ENCODE measurements around the gene KCNK17.

KCNK17 gene

DNA sequence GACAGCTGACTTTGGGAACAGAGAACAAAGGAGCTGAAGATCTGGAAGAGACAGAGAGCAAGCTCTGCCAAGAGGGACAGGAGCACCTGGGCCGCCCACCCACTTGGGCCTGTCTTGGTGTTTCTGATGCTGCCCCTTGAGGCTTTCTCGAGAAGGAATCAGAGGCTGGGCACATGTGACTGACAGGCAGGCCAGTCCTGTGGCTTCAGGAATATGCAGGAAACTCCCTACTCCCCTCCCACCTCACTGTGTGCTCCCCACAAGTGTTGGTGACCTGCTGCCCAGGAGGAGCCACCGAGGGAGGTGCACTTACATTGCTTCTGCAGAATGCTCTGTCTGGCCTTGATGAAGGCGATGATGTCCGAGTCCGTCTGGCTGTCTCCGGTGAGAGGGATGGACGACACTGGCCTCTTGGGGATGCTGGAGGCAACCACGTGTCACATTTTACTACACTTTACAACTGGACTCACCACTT is 29.2 kb upstream of the KCNK17 start:
- no peak overlapping the region for H2AFZ ChIP-seq (ENCODE audit: low read depth, low read length)
- no peaks in the 10 kb centered on the region for H3K9me3 ChIP-seq (ENCODE audit: low read length)
- H3K4me3 ChIP-seq (ENCODE audit: low read length), result no peak overlapping the region
- H3K36me3 ChIP-seq (ENCODE audit: insufficient read depth, low read length), result no peaks in the 10 kb centered on the region
- H3K27me3 ChIP-seq (ENCODE audit: insufficient read depth, low read length), result no peaks in the 10 kb centered on the region
- no peaks in the 10 kb centered on the region for H3K4me1 ChIP-seq (ENCODE audit: insufficient read depth, low read length)

DNA sequence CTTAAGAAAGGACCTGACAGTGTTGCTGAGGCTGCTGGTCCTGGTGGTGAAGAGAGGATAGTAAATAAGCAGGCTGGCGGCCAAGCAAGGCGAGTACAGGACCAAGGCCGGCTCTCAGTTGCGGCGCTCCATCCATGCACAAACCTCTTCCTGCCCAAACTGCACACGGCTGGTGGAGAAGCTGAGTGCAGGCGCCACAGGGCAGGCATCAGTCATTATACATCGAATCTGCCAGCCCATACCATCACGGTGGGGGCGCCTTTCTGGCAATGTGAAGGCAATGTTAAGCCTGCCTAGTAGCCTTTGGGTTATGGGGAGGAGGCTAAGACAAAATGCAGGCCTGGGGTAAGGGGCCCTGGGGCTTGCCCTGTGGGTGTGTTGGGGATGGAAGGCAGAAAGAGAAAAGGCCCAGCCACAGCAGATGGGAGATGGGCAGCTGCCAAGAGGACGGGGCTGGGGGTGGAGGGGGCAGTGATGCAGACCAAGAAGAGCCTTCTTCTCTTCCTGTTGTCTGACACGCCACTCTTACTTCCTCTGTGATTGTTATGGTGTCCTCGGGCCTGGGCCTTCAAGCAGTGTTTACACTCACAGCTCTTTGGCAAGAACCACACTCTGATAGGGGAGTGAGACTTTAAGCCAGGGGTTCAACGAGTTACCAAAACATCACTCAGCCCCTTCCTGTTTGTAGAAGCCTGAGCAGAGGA is 28.6 kb upstream of the KCNK17 start:
- H3K27me3 ChIP-seq (ENCODE audit: insufficient read depth, low read length), result no peaks in the 10 kb centered on the region
- no peak overlapping the region for H2AFZ ChIP-seq (ENCODE audit: low read depth, low read length)
- H3K4me3 ChIP-seq (ENCODE audit: low read length), result no peak overlapping the region
- no peaks in the 10 kb centered on the region for H3K36me3 ChIP-seq (ENCODE audit: insufficient read depth, low read length)
- H3K9me3 ChIP-seq (ENCODE audit: low read length), result no peaks in the 10 kb centered on the region
- no peaks in the 10 kb centered on the region for H3K4me1 ChIP-seq (ENCODE audit: insufficient read depth, low read length)

DNA sequence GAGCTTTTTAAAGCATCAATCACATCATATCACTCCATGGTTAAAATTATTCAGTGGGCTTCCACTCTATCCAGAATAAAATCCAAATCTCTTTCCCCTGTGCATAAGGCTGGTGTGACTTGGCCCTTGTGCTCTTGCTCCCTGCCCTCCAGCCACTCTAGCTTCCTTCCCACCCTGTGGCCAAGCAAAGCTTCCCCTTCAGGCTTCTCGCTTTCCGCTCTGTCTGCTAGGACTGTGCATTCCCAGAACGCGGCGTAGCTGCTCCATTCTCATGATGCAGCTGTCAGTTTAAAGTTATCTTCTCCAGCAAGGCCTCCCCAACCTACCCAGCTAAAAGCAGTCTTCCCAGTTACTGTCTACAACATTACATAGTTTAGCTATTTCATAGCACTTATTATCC is 27.7 kb upstream of the KCNK17 start:
- Histone ChIP-seq H3K4me1 (ENCODE audit: insufficient read depth, low read length) (no peaks in the 10 kb centered on the region), H2AFZ (ENCODE audit: low read depth, low read length) (no peak overlapping the region), H3K36me3 (ENCODE audit: insufficient read depth, low read length) (no peaks in the 10 kb centered on the region), H3K4me3 (ENCODE audit: low read length) (no peak overlapping the region), H3K27me3 (ENCODE audit: insufficient read depth, low read length) (no peaks in the 10 kb centered on the region), H3K9me3 (ENCODE audit: low read length) (no peaks in the 10 kb centered on the region)

DNA sequence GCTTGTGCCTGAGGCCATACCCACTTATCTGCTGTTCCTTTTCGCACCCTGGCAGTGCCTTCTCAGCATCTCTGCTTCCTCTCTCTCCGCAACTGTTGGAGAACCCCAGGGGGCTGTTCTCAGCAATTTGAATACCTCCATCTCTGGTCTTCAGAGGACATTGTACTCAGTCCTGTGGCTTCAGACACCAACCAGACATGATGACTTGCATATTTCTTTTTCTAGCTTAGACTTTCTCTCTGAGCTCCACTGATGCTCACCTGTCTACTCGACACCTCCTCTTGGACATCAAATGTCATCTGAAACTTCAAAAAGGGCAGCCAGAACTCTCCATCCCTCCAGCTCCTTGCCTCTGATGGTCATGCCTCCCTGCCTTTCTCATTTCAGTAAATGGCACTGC is 27.1 kb upstream of the KCNK17 start:
- no peak overlapping the region for H2AFZ ChIP-seq (ENCODE audit: low read depth, low read length)
- H3K4me1 ChIP-seq (ENCODE audit: insufficient read depth, low read length), result no peaks in the 10 kb centered on the region
- H3K4me3 ChIP-seq (ENCODE audit: low read length), result no peak overlapping the region
- no peaks in the 10 kb centered on the region for H3K27me3 ChIP-seq (ENCODE audit: insufficient read depth, low read length)
- H3K9me3 ChIP-seq (ENCODE audit: low read length), result no peaks in the 10 kb centered on the region
- no peaks in the 10 kb centered on the region for H3K36me3 ChIP-seq (ENCODE audit: insufficient read depth, low read length)

DNA sequence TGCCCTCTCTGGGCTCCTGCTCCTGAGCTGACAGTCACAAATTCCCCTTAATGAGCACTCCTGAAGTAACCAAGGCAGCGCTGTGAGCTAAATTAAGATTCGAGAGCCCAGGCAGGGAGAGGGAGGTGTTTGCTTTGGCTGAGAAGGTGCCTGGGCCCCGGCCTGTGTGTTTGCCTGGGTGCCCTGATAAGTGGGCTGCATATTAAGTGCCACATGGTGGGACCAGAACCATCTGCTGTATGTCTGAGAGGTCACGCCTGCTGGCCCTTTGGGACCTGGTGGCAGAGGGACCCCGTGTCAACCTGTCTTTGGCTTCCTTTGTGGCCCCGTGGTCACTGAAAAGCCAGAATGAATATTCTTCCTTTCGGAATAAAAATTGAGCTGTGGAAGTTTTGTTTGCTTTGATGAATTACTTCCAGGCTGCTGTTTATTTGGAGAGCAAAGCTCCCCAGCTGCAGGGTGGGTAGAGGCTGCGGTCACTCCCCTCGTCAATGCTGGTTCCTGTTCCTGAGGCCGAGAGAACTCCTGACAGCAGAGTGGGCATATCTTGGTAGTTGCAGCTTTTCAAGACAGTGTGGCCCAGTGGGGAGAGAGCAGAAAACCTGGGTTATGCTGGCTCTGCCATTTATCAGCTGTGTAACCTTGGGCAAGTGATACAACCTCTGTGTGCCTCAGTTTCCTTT is 25.8 kb upstream of the KCNK17 start:
- Histone ChIP-seq H3K36me3 (ENCODE audit: insufficient read depth, low read length) (no peaks in the 10 kb centered on the region), H3K27me3 (ENCODE audit: insufficient read depth, low read length) (no peaks in the 10 kb centered on the region), H3K9me3 (ENCODE audit: low read length) (no peaks in the 10 kb centered on the region), H2AFZ (ENCODE audit: low read depth, low read length) (no peak overlapping the region), H3K4me3 (ENCODE audit: low read length) (no peak overlapping the region), H3K4me1 (ENCODE audit: insufficient read depth, low read length) (no peaks in the 10 kb centered on the region)

DNA sequence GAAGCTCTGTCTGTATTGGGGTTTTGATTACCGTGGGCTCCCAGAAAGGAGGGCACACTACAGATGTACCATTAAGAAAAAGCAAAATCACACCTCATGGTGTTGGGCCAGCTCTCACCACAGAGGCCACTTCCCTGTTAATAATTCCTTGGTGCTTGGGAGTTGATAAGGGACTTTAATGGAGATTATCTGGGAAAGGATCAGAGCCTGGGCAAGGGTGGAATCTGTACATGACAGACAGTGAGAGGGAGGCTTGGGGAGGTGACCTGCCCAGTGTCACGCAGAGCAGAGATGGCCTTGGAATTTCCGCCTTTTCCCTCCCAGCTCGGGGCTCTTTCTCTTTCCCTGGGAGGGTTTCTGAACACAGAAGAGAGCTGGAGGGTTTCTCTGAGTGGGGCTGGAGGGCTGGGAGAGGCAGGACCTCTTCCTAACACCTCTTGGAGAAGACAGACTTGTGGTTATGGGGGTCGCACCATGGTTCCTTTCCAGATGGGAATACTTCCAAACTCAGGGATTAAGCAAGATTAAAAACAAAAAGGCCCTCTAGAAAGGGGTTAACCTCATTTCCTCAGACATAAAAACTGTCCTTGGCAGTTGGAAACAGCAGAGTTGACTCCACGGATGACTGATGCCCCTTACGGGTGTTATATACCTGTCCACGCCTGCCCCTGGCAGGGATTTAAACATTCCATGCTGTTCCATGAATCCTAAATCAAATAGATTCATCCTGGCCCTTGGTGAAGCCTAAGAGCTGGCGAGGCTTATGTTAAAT is 25.1 kb upstream of the KCNK17 start:
- Histone ChIP-seq H3K27me3 (ENCODE audit: insufficient read depth, low read length) (no peaks in the 10 kb centered on the region), H3K36me3 (ENCODE audit: insufficient read depth, low read length) (no peaks in the 10 kb centered on the region), H2AFZ (ENCODE audit: low read depth, low read length) (no peak overlapping the region), H3K4me1 (ENCODE audit: insufficient read depth, low read length) (no peaks in the 10 kb centered on the region), H3K4me3 (ENCODE audit: low read length) (no peak overlapping the region), H3K9me3 (ENCODE audit: low read length) (no peaks in the 10 kb centered on the region)

DNA sequence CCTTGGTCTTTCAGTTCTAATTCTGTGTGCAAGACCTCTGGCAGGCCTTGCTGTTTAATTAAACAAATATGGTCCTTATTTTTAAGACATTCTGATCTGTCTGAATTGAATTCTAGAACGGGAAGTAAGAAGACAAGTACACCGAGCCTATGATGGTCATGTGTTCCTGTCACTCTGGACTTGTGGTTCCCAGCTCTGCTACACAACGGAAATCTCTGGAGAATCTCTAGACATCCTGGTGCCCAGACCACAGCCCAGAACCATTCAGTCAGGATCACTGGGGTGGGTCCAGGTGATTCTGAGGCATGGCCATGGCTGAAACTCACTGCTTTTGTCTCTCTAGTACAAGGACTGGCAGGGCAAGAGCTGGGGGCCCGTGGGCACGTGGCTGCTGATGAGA is 24.2 kb upstream of the KCNK17 start:
- Histone ChIP-seq H3K4me3 (ENCODE audit: low read length) (no peak overlapping the region), H3K9me3 (ENCODE audit: low read length) (no peaks in the 10 kb centered on the region), H3K36me3 (ENCODE audit: insufficient read depth, low read length) (no peaks in the 10 kb centered on the region), H3K27me3 (ENCODE audit: insufficient read depth, low read length) (no peaks in the 10 kb centered on the region), H2AFZ (ENCODE audit: low read depth, low read length) (no peak overlapping the region), H3K4me1 (ENCODE audit: insufficient read depth, low read length) (no peaks in the 10 kb centered on the region)

DNA sequence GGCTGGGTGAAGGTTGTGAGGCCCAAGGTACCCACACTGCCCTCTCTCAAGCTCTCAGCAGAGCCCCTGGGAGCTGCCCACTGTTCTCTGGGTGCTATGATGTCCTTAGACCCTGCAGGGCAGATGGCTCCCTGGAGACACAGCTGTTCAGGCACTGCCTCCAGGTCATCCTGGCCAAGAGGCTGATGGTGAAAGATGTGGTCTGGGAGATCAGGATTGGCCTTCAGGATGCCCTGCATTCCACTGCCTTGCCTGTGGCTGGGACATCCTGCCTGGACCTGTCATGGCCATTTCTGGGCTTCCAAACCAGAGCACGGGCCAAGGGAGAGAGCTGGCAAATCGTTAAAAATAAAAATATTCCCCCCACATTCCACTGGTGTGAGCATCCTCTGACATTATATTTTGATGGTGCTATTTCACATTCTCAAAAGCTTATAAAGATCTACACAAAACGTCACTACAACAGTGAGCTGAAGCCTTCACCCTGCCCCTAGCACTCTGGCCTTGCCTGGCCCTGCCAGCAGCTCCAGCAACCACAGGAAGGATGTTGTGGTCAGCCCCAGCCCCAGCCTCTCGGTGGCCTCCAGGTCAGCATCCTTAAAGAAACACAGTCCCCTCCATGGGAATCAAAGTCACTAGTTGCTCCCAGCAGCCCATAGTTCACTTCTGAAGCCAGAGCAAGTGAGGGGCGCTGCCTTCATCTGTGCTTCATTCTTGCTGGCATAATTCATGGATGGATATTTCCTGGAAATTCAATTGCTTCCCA is 21.7 kb upstream of the KCNK17 start:
- Histone ChIP-seq H2AFZ (ENCODE audit: low read depth, low read length) (no peak overlapping the region), H3K4me3 (ENCODE audit: low read length) (no peak overlapping the region), H3K9me3 (ENCODE audit: low read length) (no peaks in the 10 kb centered on the region), H3K4me1 (ENCODE audit: insufficient read depth, low read length) (no peaks in the 10 kb centered on the region), H3K27me3 (ENCODE audit: insufficient read depth, low read length) (no peaks in the 10 kb centered on the region), H3K36me3 (ENCODE audit: insufficient read depth, low read length) (no peaks in the 10 kb centered on the region)

DNA sequence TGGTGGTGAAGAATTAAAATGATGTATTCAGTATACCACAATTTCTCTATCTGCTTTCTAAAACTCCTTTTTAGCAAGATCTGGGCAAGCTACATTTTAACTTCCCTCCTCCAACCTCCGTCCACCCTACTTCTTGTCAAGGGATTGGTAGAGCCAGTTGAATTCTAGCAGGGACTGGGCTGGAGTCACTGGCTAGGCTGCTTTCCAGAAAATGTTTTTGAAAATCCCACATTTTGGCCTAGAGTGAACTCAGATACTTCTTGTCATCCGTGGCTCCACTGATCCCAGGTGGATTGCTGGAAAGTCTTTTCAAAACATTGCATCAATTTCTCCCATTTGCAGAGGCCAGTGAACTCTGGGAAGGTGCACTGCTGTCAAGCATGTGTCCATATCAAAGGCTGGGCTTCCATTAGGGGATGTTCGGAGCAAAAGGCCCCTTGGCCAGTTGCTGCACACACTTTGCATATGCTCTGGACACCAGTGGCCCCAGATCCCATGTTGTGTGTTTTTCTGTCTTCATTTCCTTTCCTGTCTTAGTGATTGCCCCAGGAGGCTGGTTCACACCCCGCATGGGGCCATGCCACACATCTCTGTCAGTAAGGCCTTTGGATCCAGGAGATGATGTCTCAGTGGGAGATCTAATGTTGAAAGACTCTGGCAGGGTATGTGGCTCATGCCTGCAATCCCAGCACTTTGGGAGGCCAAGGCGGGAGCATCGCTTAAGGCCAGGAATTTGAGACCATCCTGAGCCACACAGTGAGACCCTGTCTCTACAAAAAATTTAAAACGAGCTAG is 19.6 kb upstream of the KCNK17 start:
- H3K9me3 ChIP-seq (ENCODE audit: low read length), result no peaks in the 10 kb centered on the region
- H2AFZ ChIP-seq (ENCODE audit: low read depth, low read length), result no peak overlapping the region
- no peaks in the 10 kb centered on the region for H3K27me3 ChIP-seq (ENCODE audit: insufficient read depth, low read length)
- no peaks in the 10 kb centered on the region for H3K4me1 ChIP-seq (ENCODE audit: insufficient read depth, low read length)
- H3K4me3 ChIP-seq (ENCODE audit: low read length), result no peak overlapping the region
- H3K36me3 ChIP-seq (ENCODE audit: insufficient read depth, low read length), result no peaks in the 10 kb centered on the region

DNA sequence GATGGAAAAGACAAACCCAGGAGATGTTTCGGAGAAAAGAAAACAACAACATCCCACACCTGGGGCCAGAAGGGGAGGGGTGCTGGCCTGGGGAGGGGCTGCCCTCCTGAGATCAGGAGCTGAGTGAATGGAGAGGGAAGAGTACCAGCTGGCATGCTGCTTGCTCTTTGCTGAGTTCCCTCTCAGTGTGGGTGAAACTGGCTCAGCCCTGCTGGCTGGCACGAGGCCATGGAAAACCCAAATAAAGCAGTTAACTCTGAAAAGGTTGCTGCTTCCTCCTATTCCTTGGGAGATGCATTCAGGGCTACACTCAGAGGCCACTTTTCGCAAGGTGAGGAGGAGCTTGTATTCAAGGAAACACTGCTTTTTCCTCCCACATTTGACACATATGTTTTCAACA is 16.3 kb upstream of the KCNK17 start:
- Histone ChIP-seq H3K4me1 (ENCODE audit: insufficient read depth, low read length) (no peaks in the 10 kb centered on the region), H2AFZ (ENCODE audit: low read depth, low read length) (no peak overlapping the region), H3K4me3 (ENCODE audit: low read length) (no peak overlapping the region), H3K9me3 (ENCODE audit: low read length) (no peaks in the 10 kb centered on the region), H3K36me3 (ENCODE audit: insufficient read depth, low read length) (no peaks in the 10 kb centered on the region), H3K27me3 (ENCODE audit: insufficient read depth, low read length) (no peaks in the 10 kb centered on the region)

DNA sequence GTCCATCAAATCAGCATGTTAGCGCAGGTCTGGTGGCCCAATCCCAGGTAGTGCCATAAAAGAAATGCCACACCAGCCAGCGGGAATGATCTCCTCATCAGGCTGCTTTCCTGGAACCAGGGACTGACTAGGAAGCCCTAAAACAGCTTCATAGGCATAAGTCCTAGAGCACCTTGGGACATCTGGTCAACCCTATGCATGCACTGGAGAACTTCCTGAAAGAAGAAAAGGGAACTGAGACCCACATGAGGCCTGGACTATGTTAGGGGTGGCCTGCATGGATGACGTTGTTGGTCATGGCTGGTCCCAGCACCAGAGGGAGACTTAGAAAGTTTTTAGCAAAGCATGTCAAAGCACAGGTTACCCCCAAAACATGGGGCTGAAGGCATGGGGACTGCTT is 15.8 kb upstream of the KCNK17 start:
- no peak overlapping the region for H2AFZ ChIP-seq (ENCODE audit: low read depth, low read length)
- no peaks in the 10 kb centered on the region for H3K4me1 ChIP-seq (ENCODE audit: insufficient read depth, low read length)
- no peaks in the 10 kb centered on the region for H3K9me3 ChIP-seq (ENCODE audit: low read length)
- no peak overlapping the region for H3K4me3 ChIP-seq (ENCODE audit: low read length)
- H3K36me3 ChIP-seq (ENCODE audit: insufficient read depth, low read length), result no peaks in the 10 kb centered on the region
- H3K27me3 ChIP-seq (ENCODE audit: insufficient read depth, low read length), result no peaks in the 10 kb centered on the region

DNA sequence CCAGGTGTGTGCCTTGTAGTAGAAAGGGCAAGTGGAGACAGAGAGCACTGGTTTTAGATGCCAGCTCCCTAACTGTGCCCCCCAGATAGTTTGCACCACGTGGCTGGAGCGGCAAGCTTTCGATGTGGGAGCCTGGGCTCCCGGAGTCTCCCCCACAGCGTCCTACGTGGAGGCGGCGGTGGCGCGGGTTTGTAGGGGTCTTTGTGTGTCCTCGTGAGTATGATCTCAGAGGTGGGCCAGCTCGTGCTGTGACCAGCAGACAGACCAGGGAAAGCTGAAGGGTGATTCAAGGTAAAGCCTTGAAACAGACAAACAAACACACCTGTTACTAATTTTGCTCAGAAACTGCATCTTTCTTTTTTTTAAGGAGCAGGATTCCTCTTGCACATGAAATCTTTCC is 13.8 kb upstream of the KCNK17 start:
- no peaks in the 10 kb centered on the region for H3K27me3 ChIP-seq (ENCODE audit: insufficient read depth, low read length)
- no peak overlapping the region for H2AFZ ChIP-seq (ENCODE audit: low read depth, low read length)
- H3K4me3 ChIP-seq (ENCODE audit: low read length), result no peak overlapping the region
- no peaks in the 10 kb centered on the region for H3K9me3 ChIP-seq (ENCODE audit: low read length)
- H3K36me3 ChIP-seq (ENCODE audit: insufficient read depth, low read length), result no peaks in the 10 kb centered on the region
- no peaks in the 10 kb centered on the region for H3K4me1 ChIP-seq (ENCODE audit: insufficient read depth, low read length)

Data from neuron (in vitro differentiated cells).